ENCODE data around the gene DTD1.

- TF ChIP-seq CTCF (conservative IDR thresholded peaks at IDR 0.05; ENCODE audit: low read depth, low read length) (no peak), EZH2 (IDR thresholded peaks at IDR 0.05; ENCODE audit: borderline replicate concordance, low read depth, low read length, poor library complexity, severe bottlenecking) (no peak)
Observed at GRCh38 chr20:18543216-18543615, 44.6 kb upstream of the DTD1 start.

Measured in A673 (cell line).